H1 (cell line): ENCODE data around the gene SPATA33. TPM values are rescaled to one million over a fixed set of nuclear protein-coding genes. Genes with fewer than 3 reads are reported as not detected.

Experiments
- CHD7 ChIP-seq: fragments of 300-600 bp; sonication (generic); IDR thresholded peaks from 2 replicates; pipeline ENCODE4 v1.7.1; 2012; ENCODE audit warnings: low read length, moderate library complexity, mild to moderate bottlenecking, inconsistent platforms; ENCODE audit not compliant: insufficient replicate concordance
- HDAC6 ChIP-seq: IDR thresholded peaks from one replicate; pipeline ENCODE4 v1.7.1; 2012; ENCODE audit warnings: low read depth, mild to moderate bottlenecking, inconsistent platforms, low read length, moderate library complexity
- polyA plus RNA-seq, 7 experiments: library from polyadenylated mRNA; depleted of rRNA in 3 of 7; stranded (reverse) in 5 of 7; unstranded in 2 of 7; fragments of >200 nt in 5 of 7; fragments of 200-250 nt in 2 of 7; gene quantifications; 1 replicate in 5 of 7; 2 replicates in 1 of 7; 4 replicates in 1 of 7; pipeline versions ENCODE4 v1.2.1 to v1.2.3, GENCODE V29; 2011 to 2013; ENCODE audit warnings: missing spikeins in 2 of 7, mixed read lengths in 2 of 7
- total RNA-seq: library from RNA; stranded (reverse); fragmentation: NEBNext Ultra II Directional; extraction: Animal tissue kit (Norgen Biotek cat#: 25700); gene quantifications from 2 replicates; pipeline ENCODE4 v1.2.1, GENCODE V29; 2021

SPATA33 gene
- total and polyA plus RNA-seq, 2 of the 8 experiments (the other 6 are each of a cell fraction or from before 2014, with no cell fraction given): 5.4 to 16.9 TPM

- TF ChIP-seq CHD7 (no peak), HDAC6 (no peak)
These were observed 28.3 kb downstream of the SPATA33 start (continued) for GRCh38 chr16:89685916-89686315.
